ENCODE measurements around the gene NARS2. TPM values are rescaled to one million over a fixed set of nuclear protein-coding genes. Genes with fewer than 3 reads are reported as not detected.

NARS2 gene
- total RNA-seq, 1 donor from 2014 or later, result 11.6 TPM

DNA sequence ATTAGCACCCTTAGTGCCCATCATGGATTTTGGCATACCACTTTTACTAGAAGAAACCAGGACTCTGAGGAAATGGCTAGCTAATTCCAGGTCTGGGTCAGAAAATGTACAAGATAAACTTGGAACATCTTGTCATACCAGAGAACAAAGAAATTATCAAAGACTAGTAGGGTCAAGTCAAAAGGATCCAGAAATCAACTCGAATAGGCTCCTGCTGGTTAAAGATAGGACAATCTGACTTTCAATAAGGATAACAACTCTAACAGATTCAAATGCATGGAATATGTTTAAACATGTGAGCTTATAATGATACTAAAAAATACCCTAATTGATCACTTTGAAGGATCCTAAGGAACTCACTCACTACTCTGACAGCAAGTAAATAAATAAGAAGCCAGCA, 175.9 kb downstream of the NARS2 start:
- DNase-seq (ENCODE audit: extremely low spot score, unreplicated experiment), result no peak
- peaks cover 6% of the 10 kb centered on the region for H3K4me1 Mint-ChIP-seq (ENCODE audit: unreplicated experiment)
- no peaks in the 10 kb centered on the region for H3K9me3 Mint-ChIP-seq (ENCODE audit: unreplicated experiment)
- H3K27me3 Mint-ChIP-seq (ENCODE audit: unreplicated experiment), result no peaks in the 10 kb centered on the region
- no peak for TF ChIP-seq CTCF (IDR thresholded peaks at IDR 0.05)
- H3K27ac Mint-ChIP-seq (ENCODE audit: unreplicated experiment), result no peak overlapping the region
- no peak overlapping the region for H3K4me3 Mint-ChIP-seq (ENCODE audit: unreplicated experiment)
- no peaks in the 10 kb centered on the region for H3K36me3 Mint-ChIP-seq (ENCODE audit: unreplicated experiment)

DNA sequence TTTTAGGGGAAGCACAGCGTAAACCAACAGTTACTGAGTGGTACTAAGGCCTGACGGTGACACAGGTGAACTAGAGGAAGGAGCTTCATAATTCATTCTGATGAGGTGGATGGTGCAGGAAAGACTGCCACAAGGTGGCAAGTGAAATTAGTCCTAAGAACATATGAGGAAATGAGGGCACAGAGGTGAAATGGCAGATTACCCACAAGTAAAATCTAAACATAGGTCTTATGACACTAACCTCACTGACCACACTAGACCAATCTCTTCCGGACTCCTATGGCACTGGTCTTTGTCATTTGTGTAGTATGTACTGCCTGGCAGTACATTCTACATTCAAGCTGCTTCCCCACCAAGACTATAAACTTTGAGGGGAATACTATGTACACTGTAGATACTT, 177.3 kb downstream of the NARS2 start:
- Mint-ChIP-seq H3K36me3 (ENCODE audit: unreplicated experiment) (no peaks in the 10 kb centered on the region), H3K9me3 (ENCODE audit: unreplicated experiment) (no peaks in the 10 kb centered on the region), H3K27ac (ENCODE audit: unreplicated experiment) (no peak overlapping the region), H3K4me3 (ENCODE audit: unreplicated experiment) (no peak overlapping the region), H3K27me3 (ENCODE audit: unreplicated experiment) (no peaks in the 10 kb centered on the region), H3K4me1 (ENCODE audit: unreplicated experiment) (peaks cover 3% of the 10 kb centered on the region)
- no peak for DNase-seq (ENCODE audit: extremely low spot score, unreplicated experiment)
- no peak for TF ChIP-seq CTCF (IDR thresholded peaks at IDR 0.05)

DNA sequence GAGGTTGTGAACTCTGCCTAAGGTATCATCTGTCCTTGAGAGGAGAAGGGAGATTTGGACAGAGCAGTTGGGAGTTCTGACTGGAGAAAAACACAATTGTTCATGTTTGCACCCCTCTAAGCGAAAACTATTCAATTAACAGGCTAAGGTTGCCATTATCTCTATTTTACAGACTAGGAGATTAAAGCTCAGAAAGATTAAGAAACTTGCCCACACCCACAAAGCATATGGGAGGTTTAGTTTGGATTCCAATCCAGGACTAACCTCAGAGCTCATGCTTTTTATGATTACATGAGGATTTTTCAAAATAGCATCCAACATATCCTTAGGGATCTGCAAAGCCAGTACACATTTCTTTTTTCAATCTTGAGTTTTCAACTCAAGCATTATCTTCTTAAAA, 179.1 kb downstream of the NARS2 start:
- no peak overlapping the region for H3K4me3 Mint-ChIP-seq (ENCODE audit: unreplicated experiment)
- no peak overlapping the region for H3K27ac Mint-ChIP-seq (ENCODE audit: unreplicated experiment)
- peaks cover 3% of the 10 kb centered on the region for H3K4me1 Mint-ChIP-seq (ENCODE audit: unreplicated experiment)
- no peaks in the 10 kb centered on the region for H3K9me3 Mint-ChIP-seq (ENCODE audit: unreplicated experiment)
- TF ChIP-seq CTCF (IDR thresholded peaks at IDR 0.05), result no peak
- DNase-seq (ENCODE audit: extremely low spot score, unreplicated experiment), result no peak
- H3K27me3 Mint-ChIP-seq (ENCODE audit: unreplicated experiment), result no peaks in the 10 kb centered on the region
- no peaks in the 10 kb centered on the region for H3K36me3 Mint-ChIP-seq (ENCODE audit: unreplicated experiment)

GRCh38 chr11:78392854-78393253, 181.8 kb downstream of the NARS2 start:
- TF ChIP-seq CTCF (IDR thresholded peaks at IDR 0.05), result no peak
- H3K4me3 Mint-ChIP-seq (ENCODE audit: unreplicated experiment), result no peak overlapping the region
- no peak for DNase-seq (ENCODE audit: extremely low spot score, unreplicated experiment)
- no peaks in the 10 kb centered on the region for H3K4me1 Mint-ChIP-seq (ENCODE audit: unreplicated experiment)
- no peaks in the 10 kb centered on the region for H3K27me3 Mint-ChIP-seq (ENCODE audit: unreplicated experiment)
- H3K36me3 Mint-ChIP-seq (ENCODE audit: unreplicated experiment), result peaks cover 3% of the 10 kb centered on the region
- no peaks in the 10 kb centered on the region for H3K9me3 Mint-ChIP-seq (ENCODE audit: unreplicated experiment)
- no peak overlapping the region for H3K27ac Mint-ChIP-seq (ENCODE audit: unreplicated experiment)

- Mint-ChIP-seq H3K27me3 (ENCODE audit: unreplicated experiment) (no peaks in the 10 kb centered on the region), H3K27ac (ENCODE audit: unreplicated experiment) (no peak overlapping the region), H3K9me3 (ENCODE audit: unreplicated experiment) (no peaks in the 10 kb centered on the region), H3K4me3 (ENCODE audit: unreplicated experiment) (no peak overlapping the region), H3K36me3 (ENCODE audit: unreplicated experiment) (peaks cover 3% of the 10 kb centered on the region), H3K4me1 (ENCODE audit: unreplicated experiment) (no peaks in the 10 kb centered on the region)
- TF ChIP-seq CTCF (IDR thresholded peaks at IDR 0.05), result no peak
- no peak for DNase-seq (ENCODE audit: extremely low spot score, unreplicated experiment)
These were observed 183.2 kb downstream of the NARS2 start for GRCh38 chr11:78391424-78391823.

Measured in osteocyte (in vitro differentiated cells).